Fibroblast of lung (primary cell): ENCODE results near the gene TRA2B. TPM values are rescaled to one million over a fixed set of nuclear protein-coding genes. Genes with fewer than 3 reads are reported as not detected.

Source experiments
- DNase-seq, 2 donors: peaks; one replicate each; pipeline versions ENCODE4 v3.0.0 to v3.0.0-alpha.2; 2010; ENCODE audit warnings: low read depth in 2 of 2
- H2AFZ ChIP-seq: 2 replicates; pipeline ENCODE4 v1.5.1; 2012; ENCODE audit warnings: low read length, control low read depth, inconsistent platforms
- H3K27ac ChIP-seq: 2 replicates; pipeline ENCODE4 v1.5.1; 2011; ENCODE audit warnings: low read length, control low read depth; ENCODE audit not compliant: insufficient read depth
- H3K27me3 ChIP-seq: 2 replicates; pipeline ENCODE4 v1.5.1; 2011; ENCODE audit warnings: mild to moderate bottlenecking, low read length; ENCODE audit not compliant: control insufficient read depth, insufficient read depth
- H3K36me3 ChIP-seq: 2 replicates; pipeline ENCODE4 v1.5.1; 2011; ENCODE audit warnings: low read length; ENCODE audit not compliant: control insufficient read depth, insufficient read depth
- H3K4me1 ChIP-seq: 2 replicates; pipeline ENCODE4 v1.5.1; 2011; ENCODE audit warnings: low read length; ENCODE audit not compliant: control insufficient read depth, insufficient read depth; ENCODE audit errors: extremely low read depth
- H3K4me2 ChIP-seq: 2 replicates; pipeline ENCODE4 v1.5.1; 2011; ENCODE audit warnings: low read length, control low read depth; ENCODE audit not compliant: insufficient read depth; ENCODE audit errors: extremely low read depth
- H3K4me3 ChIP-seq, 4 experiments: fragments of 200-600 bp in 1 of 4; sonication (generic) in 1 of 4; replicated peaks in 1 of 4; 2 replicates each; pipeline ENCODE4 v1.5.1; 2011 to 2016; ENCODE audit warnings: low read length in 4 of 4, low read depth in 3 of 4, mild to moderate bottlenecking in 3 of 4, control low read depth in 2 of 4, inconsistent platforms in 1 of 4, mixed read lengths in 1 of 4; ENCODE audit not compliant: insufficient read depth in 1 of 4; ENCODE audit errors: control extremely low read depth in 1 of 4
- H3K79me2 ChIP-seq: 2 replicates; pipeline ENCODE4 v1.5.1; 2012; ENCODE audit warnings: mild to moderate bottlenecking, low read length, inconsistent platforms; ENCODE audit not compliant: control insufficient read depth, insufficient read depth
- H3K9ac ChIP-seq: 2 replicates; pipeline ENCODE4 v1.5.1; 2011; ENCODE audit warnings: mild to moderate bottlenecking, low read length, control low read depth; ENCODE audit not compliant: insufficient read depth
- H3K9me3 ChIP-seq: 2 replicates; pipeline ENCODE4 v1.5.1; 2012; ENCODE audit warnings: low read depth, low read length; ENCODE audit not compliant: control insufficient read depth, insufficient read depth
- H4K20me1 ChIP-seq: 2 replicates; pipeline ENCODE4 v1.5.1; 2011; ENCODE audit warnings: low read length; ENCODE audit not compliant: control insufficient read depth, insufficient read depth; ENCODE audit errors: extremely low read depth
- CTCF ChIP-seq, 2 donors: IDR thresholded peaks in 1 of 2; conservative IDR thresholded peaks in 1 of 2; 1 replicate in 1 of 2; 2 replicates in 1 of 2; pipeline ENCODE4 v1.5.1; 2011 to 2012; ENCODE audit warnings: low read length in 2 of 2, control low read depth in 1 of 2, inconsistent platforms in 1 of 2, low read depth in 1 of 2, mild to moderate bottlenecking in 1 of 2
- EZH2 ChIP-seq: IDR thresholded peaks from 2 replicates; pipeline ENCODE4 v1.5.1; 2012; ENCODE audit warnings: low read length, control low read depth, mild to moderate bottlenecking; ENCODE audit errors: missing control alignments
- polyA plus RNA-seq, 2 donors: library from polyadenylated mRNA; depleted of rRNA in 1 of 2; stranded (reverse) in 1 of 2; unstranded in 1 of 2; fragments of >200 nt; gene quantifications; 2 replicates each; pipeline ENCODE4 v1.2.1, GENCODE V29; 2011 to 2012; ENCODE audit warnings: missing spikeins in 1 of 2
- total RNA-seq: library from RNA; depleted of rRNA; stranded (reverse); fragments of >200 nt; gene quantifications from 2 replicates; pipeline ENCODE4 v1.2.1, GENCODE V29; 2014

The TRA2B gene
- total and polyA plus RNA-seq, 2 donors (not counting 1 experiment from before 2014, with no cell fraction given), result 117 to 140 TPM

- Histone ChIP-seq H3K9me3 (no peaks in the 10 kb centered on the region), H3K27ac (no peak overlapping the region), H4K20me1 (peaks cover 51% of the 10 kb centered on the region), H3K27me3 (no peaks in the 10 kb centered on the region), H2AFZ (no peak overlapping the region), H3K9ac (no peak overlapping the region), H3K36me3 (peaks cover 3% of the 10 kb centered on the region), H3K4me2 (peak overlapping the region; percentile 68), H3K4me3 (peak overlapping the region; percentile 8 to 40 (median 34)), H3K4me1 (peaks cover 17% of the 10 kb centered on the region), H3K79me2 (peaks cover 100% of the 10 kb centered on the region)
- TF ChIP-seq CTCF (conservative IDR thresholded peaks at IDR 0.05 in 1 of 2, IDR thresholded peaks at IDR 0.05 in 1 of 2; ENCODE audit: low read depth in 1 of 2, low read length in 2 of 2), result no peak
- no peak for TF ChIP-seq EZH2
- DNase-seq, result peak; percentile 44 to 55
Observed at GRCh38 chr3:185930393-185931107, 7.3 kb downstream of the TRA2B start.

GRCh38 chr3:185929192-185930151 lies 8.3 kb downstream of the TRA2B start:
- H3K27ac ChIP-seq, result no peak overlapping the region
- H3K9ac ChIP-seq, result no peak overlapping the region
- peaks cover 17% of the 10 kb centered on the region for H3K4me1 ChIP-seq
- H2AFZ ChIP-seq, result no peak overlapping the region
- H3K27me3 ChIP-seq, result no peaks in the 10 kb centered on the region
- H3K4me3 ChIP-seq, result peak overlapping the region in 3 of 4 experiments; percentile 8 to 40 (median 33)
- no peaks in the 10 kb centered on the region for H3K9me3 ChIP-seq
- DNase-seq, result peak in 1 of 2 donors; percentile 61
- peaks cover 10% of the 10 kb centered on the region for H3K36me3 ChIP-seq
- peaks cover 44% of the 10 kb centered on the region for H4K20me1 ChIP-seq
- no peak for TF ChIP-seq EZH2
- no peak for TF ChIP-seq CTCF (conservative IDR thresholded peaks at IDR 0.05 in 1 of 2, IDR thresholded peaks at IDR 0.05 in 1 of 2; ENCODE audit: low read depth in 1 of 2, low read length in 2 of 2)
- H3K79me2 ChIP-seq, result peaks cover 100% of the 10 kb centered on the region
- H3K4me2 ChIP-seq, result peak overlapping the region; percentile 76

- TF ChIP-seq CTCF (conservative IDR thresholded peaks at IDR 0.05 in 1 of 2, IDR thresholded peaks at IDR 0.05 in 1 of 2; ENCODE audit: low read depth in 1 of 2, low read length in 2 of 2), result no peak
- Histone ChIP-seq H3K4me1 (peaks cover 17% of the 10 kb centered on the region), H2AFZ (no peak overlapping the region), H3K4me2 (peak overlapping the region; percentile 76), H3K4me3 (peak overlapping the region; percentile 3 to 40 (median 20)), H4K20me1 (peaks cover 36% of the 10 kb centered on the region), H3K36me3 (peaks cover 12% of the 10 kb centered on the region), H3K27ac (no peak overlapping the region), H3K9me3 (no peaks in the 10 kb centered on the region), H3K79me2 (peaks cover 100% of the 10 kb centered on the region), H3K9ac (no peak overlapping the region), H3K27me3 (no peaks in the 10 kb centered on the region)
- no peak for DNase-seq
Observed at GRCh38 chr3:185928496-185928895, 9.3 kb downstream of the TRA2B start.
